Measurements from ENCODE around the gene KCNH1.
"Not testable (repeated sequence)": the region's sequence is repeated elsewhere in the genome, so short reads cannot be mapped to it uniquely, and the experiment has no call there.

The KCNH1 gene

DNA sequence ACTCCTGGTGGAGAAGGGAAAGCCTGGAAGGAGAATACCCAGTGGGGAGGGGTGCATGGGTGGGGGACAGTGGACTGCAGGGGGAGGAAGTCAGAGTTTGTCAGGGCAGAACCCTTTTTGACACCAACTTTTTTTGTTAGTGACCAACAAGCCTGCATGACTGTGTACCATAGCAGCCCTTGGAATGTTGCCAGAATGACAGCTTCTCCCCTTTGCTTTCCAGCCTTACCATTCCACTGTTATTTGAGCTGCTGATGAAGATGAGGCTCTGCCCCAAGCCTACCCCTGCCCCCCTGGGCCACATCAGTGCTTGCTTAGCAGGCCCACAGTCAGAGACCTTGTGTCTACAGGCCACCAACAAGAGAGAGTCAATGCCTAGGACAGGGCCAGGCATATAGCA, 464.0 kb downstream of the KCNH1 start:
- Histone ChIP-seq H3K36me3 (ENCODE audit: insufficient read depth, low read length) (no peaks in the 10 kb centered on the region), H3K27me3 (ENCODE audit: control insufficient read depth in 1 of 2, insufficient read depth in 2 of 2, low read length in 2 of 2) (no peaks in the 10 kb centered on the region), H3K4me3 (ENCODE audit: low read depth in 1 of 2, low read length in 2 of 2) (no peak overlapping the region), H3K9me3 (ENCODE audit: low read length) (no peaks in the 10 kb centered on the region), H3K27ac (ENCODE audit: low read depth, low read length) (no peak overlapping the region), H3K9ac (ENCODE audit: low read length) (no peak overlapping the region), H3K4me1 (ENCODE audit: insufficient read depth, low read length) (no peaks in the 10 kb centered on the region)

DNA sequence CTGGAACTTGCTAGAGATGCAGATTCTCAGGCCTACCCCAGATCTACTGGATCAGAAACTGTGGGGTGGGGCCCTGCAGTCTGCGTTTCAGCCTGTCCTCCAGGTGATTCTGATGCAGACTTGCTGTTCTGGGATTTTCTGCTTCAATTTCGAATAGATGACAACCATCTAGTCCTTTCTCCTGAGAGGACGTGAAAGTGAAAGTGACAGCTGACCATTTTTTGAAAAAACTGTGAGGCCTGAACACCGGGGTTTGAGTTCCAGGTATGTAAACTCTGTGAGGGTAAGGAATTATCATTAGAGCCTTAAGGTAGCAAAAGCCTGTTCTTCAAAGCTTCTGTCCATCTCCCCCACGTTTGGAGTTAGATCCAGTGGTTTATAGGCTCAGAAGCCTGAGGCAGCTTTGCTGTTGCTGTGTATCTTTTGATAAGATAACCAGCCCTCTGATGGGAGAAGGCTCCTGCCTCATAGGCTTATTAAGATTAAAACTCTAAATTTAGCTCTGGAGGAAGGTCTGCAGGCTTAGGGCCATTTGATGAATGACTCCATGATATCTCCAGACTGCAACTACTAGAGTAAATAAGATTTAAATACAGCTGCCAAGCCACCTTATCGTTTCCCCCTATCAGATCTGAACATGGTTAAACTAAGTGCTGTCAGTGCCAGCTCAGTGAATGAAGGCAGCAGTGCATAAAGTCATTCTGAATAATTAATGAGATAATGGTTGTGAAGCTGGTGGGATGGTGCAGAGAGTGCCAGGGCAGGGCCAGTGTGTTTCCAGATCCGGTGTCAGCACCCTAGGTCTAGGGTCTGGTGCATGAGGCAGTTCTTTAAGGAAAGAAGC, 470.0 kb downstream of the KCNH1 start:
- H3K4me3 ChIP-seq (ENCODE audit: low read depth in 1 of 2, low read length in 2 of 2): no peak overlapping the region
- no peaks in the 10 kb centered on the region for H3K27me3 ChIP-seq (ENCODE audit: control insufficient read depth in 1 of 2, insufficient read depth in 2 of 2, low read length in 2 of 2)
- no peaks in the 10 kb centered on the region for H3K9me3 ChIP-seq (ENCODE audit: low read length)
- H3K36me3 ChIP-seq (ENCODE audit: insufficient read depth, low read length): no peaks in the 10 kb centered on the region
- H3K9ac ChIP-seq (ENCODE audit: low read length): no peak overlapping the region
- H3K27ac ChIP-seq (ENCODE audit: low read depth, low read length): no peak overlapping the region
- no peaks in the 10 kb centered on the region for H3K4me1 ChIP-seq (ENCODE audit: insufficient read depth, low read length)

DNA sequence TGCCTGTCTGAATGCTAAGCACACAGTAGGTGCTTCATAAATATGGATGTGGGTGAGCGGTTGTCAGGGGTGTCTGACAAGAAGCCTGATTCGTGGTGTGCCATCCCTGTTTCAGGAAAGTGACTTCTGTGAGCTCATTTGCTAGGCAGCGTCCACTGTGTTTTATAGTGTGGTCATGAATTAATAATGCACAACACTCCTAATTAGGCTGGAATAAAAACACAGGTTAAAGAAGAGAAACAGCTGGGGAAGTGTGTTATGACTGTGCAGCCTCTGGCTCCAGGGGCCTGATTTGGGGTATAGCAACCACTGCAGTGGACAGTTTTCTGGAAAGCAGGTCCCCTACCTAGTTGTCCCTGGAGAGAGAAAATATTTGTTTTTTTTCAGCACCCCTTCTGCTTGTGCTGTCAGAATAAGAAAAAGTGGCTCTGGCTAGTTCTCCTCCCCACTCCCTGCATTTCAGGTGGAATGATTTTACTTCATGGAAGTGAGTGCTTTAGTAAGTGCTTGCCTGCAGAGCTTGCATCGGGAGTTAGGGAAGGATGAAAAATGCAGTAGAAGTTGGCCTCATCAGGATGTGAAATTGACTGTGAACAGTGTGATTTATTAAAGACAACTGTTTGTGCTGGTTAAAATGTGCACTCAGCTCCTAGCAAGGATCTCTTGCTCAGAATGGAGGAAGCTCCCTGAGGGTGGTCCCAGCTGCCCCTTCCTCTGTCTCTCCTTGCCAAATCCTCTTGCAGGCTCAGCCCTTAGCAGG, 471.5 kb downstream of the KCNH1 start:
- H3K27ac ChIP-seq (ENCODE audit: low read depth, low read length): no peak overlapping the region
- H3K9ac ChIP-seq (ENCODE audit: low read length): no peak overlapping the region
- no peaks in the 10 kb centered on the region for H3K27me3 ChIP-seq (ENCODE audit: control insufficient read depth in 1 of 2, insufficient read depth in 2 of 2, low read length in 2 of 2)
- H3K4me3 ChIP-seq (ENCODE audit: low read depth in 1 of 2, low read length in 2 of 2): no peak overlapping the region
- no peaks in the 10 kb centered on the region for H3K36me3 ChIP-seq (ENCODE audit: insufficient read depth, low read length)
- H3K9me3 ChIP-seq (ENCODE audit: low read length): no peaks in the 10 kb centered on the region
- no peaks in the 10 kb centered on the region for H3K4me1 ChIP-seq (ENCODE audit: insufficient read depth, low read length)

DNA sequence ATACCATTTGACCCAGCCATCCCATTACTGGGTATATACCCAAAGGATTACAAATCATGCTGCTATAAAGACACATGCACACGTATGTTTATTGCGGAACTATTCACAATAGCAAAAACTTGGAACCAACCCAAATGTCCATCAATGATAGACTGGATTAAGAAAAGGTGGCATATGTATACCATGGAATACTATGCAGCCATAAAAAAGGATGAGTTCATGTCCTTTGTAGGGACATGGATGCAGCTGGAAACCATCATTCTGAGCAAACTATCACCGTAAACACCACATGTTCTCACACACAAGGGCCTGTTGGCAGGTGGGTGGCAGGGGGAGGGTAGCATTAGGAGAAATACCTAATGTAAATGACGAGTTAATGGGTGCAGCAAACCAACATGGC, 472.4 kb downstream of the KCNH1 start:
- H3K27ac ChIP-seq (ENCODE audit: low read depth, low read length); H3K36me3 ChIP-seq (ENCODE audit: insufficient read depth, low read length); H3K9ac ChIP-seq (ENCODE audit: low read length); H3K27me3 ChIP-seq (ENCODE audit: control insufficient read depth in 1 of 2, insufficient read depth in 2 of 2, low read length in 2 of 2); H3K9me3 ChIP-seq (ENCODE audit: low read length); H3K4me1 ChIP-seq (ENCODE audit: insufficient read depth, low read length); H3K4me3 ChIP-seq (ENCODE audit: low read depth in 1 of 2, low read length in 2 of 2): not testable (repeated sequence)

DNA sequence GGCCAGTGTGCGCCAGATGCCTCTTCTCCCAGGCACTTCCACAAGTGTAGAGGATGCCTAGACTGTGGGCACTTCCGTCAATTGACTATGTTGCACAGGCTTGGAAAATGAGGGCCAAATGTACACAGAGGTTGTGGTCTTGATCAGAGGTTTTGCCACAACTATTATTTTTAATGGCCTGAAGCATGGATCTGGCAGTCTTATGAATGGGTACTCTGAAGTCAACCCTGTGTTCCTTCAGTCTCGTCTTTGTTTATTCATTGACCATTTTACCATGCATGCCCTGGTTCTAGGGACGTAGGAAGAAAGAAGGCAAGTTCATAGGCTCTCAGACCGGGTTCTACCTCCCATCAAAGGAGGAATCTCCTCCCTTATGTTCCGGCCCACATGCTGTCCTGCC, 476.1 kb downstream of the KCNH1 start:
- H3K9ac ChIP-seq (ENCODE audit: low read length): no peak overlapping the region
- H3K36me3 ChIP-seq (ENCODE audit: insufficient read depth, low read length): no peaks in the 10 kb centered on the region
- H3K4me1 ChIP-seq (ENCODE audit: insufficient read depth, low read length): no peaks in the 10 kb centered on the region
- no peaks in the 10 kb centered on the region for H3K27me3 ChIP-seq (ENCODE audit: control insufficient read depth in 1 of 2, insufficient read depth in 2 of 2, low read length in 2 of 2)
- H3K4me3 ChIP-seq (ENCODE audit: low read depth in 1 of 2, low read length in 2 of 2): no peak overlapping the region
- H3K9me3 ChIP-seq (ENCODE audit: low read length): no peaks in the 10 kb centered on the region
- no peak overlapping the region for H3K27ac ChIP-seq (ENCODE audit: low read depth, low read length)

DNA sequence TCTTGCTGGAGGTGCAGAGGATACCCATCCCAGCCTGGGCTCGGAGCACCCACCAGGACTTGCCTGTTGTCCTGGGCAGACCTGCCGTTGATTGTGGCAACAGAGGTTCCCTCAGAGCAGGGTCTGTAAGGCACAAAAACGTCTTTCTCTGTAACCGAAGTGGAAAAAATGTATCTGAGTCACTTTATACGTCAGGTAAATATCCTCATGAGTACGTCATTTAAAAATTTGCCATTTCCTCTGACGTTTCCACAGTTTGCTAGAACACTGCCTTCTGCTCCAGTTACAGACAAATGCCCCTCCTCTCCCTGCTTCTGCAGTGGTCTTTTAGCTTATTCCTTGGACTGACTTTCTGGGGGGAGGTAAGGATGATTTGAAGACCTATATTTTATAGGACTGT, 478.4 kb downstream of the KCNH1 start:
- no peak overlapping the region for H3K9ac ChIP-seq (ENCODE audit: low read length)
- no peak overlapping the region for H3K4me3 ChIP-seq (ENCODE audit: low read depth in 1 of 2, low read length in 2 of 2)
- H3K27me3 ChIP-seq (ENCODE audit: control insufficient read depth in 1 of 2, insufficient read depth in 2 of 2, low read length in 2 of 2): no peaks in the 10 kb centered on the region
- no peaks in the 10 kb centered on the region for H3K4me1 ChIP-seq (ENCODE audit: insufficient read depth, low read length)
- H3K9me3 ChIP-seq (ENCODE audit: low read length): no peaks in the 10 kb centered on the region
- H3K27ac ChIP-seq (ENCODE audit: low read depth, low read length): no peak overlapping the region
- no peaks in the 10 kb centered on the region for H3K36me3 ChIP-seq (ENCODE audit: insufficient read depth, low read length)

DNA sequence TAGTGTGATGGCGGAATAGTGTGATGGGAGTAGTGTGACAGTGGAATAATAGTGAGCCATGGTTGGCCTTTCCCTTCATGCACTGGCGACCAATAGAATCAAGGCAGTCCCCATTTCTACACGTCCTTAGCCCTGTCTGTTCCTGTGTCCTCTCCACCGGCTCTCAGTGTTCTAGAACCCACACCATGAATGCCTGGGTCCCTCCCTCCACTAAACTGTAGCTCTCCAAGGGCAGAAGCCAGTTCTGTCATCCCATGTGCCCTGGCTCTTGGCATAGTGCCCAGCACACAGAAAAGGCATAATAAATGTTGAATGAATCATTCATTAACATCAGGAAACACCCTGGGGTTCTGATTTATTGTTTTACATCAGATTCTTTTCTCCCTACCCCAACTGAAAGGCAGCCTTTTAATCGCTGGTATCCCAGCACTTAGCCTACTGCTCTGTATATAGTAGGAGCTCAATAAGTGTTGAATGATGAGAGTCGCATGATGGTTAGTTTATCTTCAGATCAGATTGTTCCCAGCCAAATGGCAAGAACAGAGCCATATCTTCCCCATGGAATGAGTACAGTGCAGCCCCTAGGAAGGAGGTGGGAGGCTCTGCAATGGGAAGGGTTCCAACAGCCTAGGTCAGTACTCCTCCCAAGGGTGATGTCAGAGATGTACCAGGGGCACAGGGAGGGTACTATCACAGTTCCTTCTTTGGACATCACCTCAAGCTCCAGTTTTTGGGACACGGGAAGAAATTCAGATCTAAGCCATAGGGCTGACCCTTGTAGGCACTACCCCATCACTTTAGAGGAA, 479.6 kb downstream of the KCNH1 start:
- no peak overlapping the region for H3K4me3 ChIP-seq (ENCODE audit: low read depth in 1 of 2, low read length in 2 of 2)

DNA sequence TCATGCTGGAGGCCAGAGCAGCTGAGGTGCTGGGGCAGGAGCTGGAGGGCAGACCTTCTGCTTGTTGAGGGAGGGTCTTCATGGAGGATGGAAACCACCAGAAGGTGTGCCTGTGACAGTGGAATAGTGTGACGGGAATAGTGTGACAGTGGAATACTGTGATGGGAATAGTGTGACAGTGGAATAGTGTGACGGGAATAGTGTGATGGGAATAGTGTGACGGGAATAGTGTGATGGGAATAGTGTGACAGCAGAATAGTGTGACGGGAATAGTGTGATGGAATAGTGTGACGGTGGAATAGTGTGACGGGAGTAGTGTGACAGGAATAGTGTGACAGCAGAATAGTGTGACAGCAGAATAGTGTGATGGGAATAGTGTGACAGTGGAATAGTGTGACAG, 480.2 kb downstream of the KCNH1 start:
- Histone ChIP-seq H3K9me3 (ENCODE audit: low read length) (no peaks in the 10 kb centered on the region), H3K27me3 (ENCODE audit: control insufficient read depth in 1 of 2, insufficient read depth in 2 of 2, low read length in 2 of 2) (no peaks in the 10 kb centered on the region), H3K36me3 (ENCODE audit: insufficient read depth, low read length) (no peaks in the 10 kb centered on the region), H3K9ac (ENCODE audit: low read length) (no peak overlapping the region), H3K4me3 (ENCODE audit: low read depth in 1 of 2, low read length in 2 of 2) (no peak overlapping the region), H3K4me1 (ENCODE audit: insufficient read depth, low read length) (no peaks in the 10 kb centered on the region), H3K27ac (ENCODE audit: low read depth, low read length) (no peak overlapping the region)

More for the DNA sequence above, 479.6 kb downstream of the KCNH1 start:
- no peaks in the 10 kb centered on the region for H3K36me3 ChIP-seq (ENCODE audit: insufficient read depth, low read length)
- no peaks in the 10 kb centered on the region for H3K9me3 ChIP-seq (ENCODE audit: low read length)
- H3K27me3 ChIP-seq (ENCODE audit: control insufficient read depth in 1 of 2, insufficient read depth in 2 of 2, low read length in 2 of 2): no peaks in the 10 kb centered on the region
- no peak overlapping the region for H3K27ac ChIP-seq (ENCODE audit: low read depth, low read length)
- no peak overlapping the region for H3K9ac ChIP-seq (ENCODE audit: low read length)
- H3K4me1 ChIP-seq (ENCODE audit: insufficient read depth, low read length): no peaks in the 10 kb centered on the region

DNA sequence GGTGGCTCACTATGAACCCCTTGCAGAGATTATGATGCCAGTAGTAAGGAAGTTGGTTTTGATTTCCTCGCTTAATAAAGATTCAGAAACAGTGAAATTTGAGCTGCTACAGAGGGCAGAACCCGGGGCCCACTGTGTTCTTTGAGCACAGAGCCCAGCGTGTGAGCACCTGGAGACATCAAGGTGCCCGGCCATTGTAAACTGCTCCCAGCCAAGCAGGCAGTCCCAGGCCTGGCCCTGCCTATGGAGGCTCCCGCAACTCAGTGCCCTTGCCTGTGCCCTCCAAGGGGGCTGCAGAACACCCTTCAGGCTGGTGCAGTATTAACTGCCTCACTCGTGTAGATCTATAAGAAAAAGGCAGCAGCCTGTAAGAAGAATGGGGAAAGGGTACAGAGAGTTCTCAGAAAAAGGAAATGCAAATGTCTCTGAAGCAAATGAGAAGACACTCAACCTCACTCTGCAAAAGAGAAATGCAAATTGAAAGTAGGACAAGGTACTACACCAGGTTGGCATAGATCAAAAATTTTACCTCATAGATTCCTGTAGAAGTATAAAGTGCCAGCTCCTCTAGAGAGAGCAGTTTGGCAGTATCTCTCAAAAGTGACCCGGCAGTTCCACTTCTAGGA, 481.5 kb downstream of the KCNH1 start:
- H3K36me3 ChIP-seq (ENCODE audit: insufficient read depth, low read length): no peaks in the 10 kb centered on the region
- H3K27ac ChIP-seq (ENCODE audit: low read depth, low read length): no peak overlapping the region
- no peaks in the 10 kb centered on the region for H3K27me3 ChIP-seq (ENCODE audit: control insufficient read depth in 1 of 2, insufficient read depth in 2 of 2, low read length in 2 of 2)
- H3K9me3 ChIP-seq (ENCODE audit: low read length): no peaks in the 10 kb centered on the region
- H3K9ac ChIP-seq (ENCODE audit: low read length): no peak overlapping the region
- H3K4me3 ChIP-seq (ENCODE audit: low read depth in 1 of 2, low read length in 2 of 2): no peak overlapping the region
- no peaks in the 10 kb centered on the region for H3K4me1 ChIP-seq (ENCODE audit: insufficient read depth, low read length)

DNA sequence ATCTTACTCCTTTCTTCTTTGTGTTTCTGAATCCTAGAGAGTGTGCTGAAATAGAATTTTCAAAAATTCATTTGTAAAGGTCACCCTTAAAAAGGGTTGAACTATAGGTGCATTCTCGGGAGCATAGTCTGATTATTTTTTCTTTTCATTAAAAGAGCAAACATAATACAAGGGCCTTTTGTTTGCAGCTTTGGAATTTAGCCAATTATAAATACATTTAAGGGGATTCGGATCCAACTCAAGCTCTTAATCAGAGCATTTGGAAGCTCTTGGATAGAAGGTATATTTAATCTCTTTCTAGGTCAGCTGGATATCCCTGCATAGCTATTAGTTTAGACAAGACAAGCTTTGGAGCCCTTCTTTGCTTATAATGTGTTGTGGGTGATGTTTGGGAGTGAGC, 483.5 kb downstream of the KCNH1 start:
- H3K9me3 ChIP-seq (ENCODE audit: low read length): no peaks in the 10 kb centered on the region
- H3K36me3 ChIP-seq (ENCODE audit: insufficient read depth, low read length): no peaks in the 10 kb centered on the region
- no peaks in the 10 kb centered on the region for H3K4me1 ChIP-seq (ENCODE audit: insufficient read depth, low read length)
- no peak overlapping the region for H3K4me3 ChIP-seq (ENCODE audit: low read depth in 1 of 2, low read length in 2 of 2)
- H3K27me3 ChIP-seq (ENCODE audit: control insufficient read depth in 1 of 2, insufficient read depth in 2 of 2, low read length in 2 of 2): no peaks in the 10 kb centered on the region
- no peak overlapping the region for H3K9ac ChIP-seq (ENCODE audit: low read length)
- H3K27ac ChIP-seq (ENCODE audit: low read depth, low read length): no peak overlapping the region
